Sigmoid colon (tissue), 4 donors: ENCODE data around the gene TRA2A.

ENCODE experiments used
- CTCF ChIP-seq, 4 experiments: fragments of 450-650 bp in 3 of 4; fragments of 200-600 bp in 1 of 4; IDR thresholded peaks; one replicate each; pipeline ENCODE4 v1.5.1; 2016 to 2019; ENCODE audit warnings: antibody characterized with exemption in 4 of 4, mild to moderate bottlenecking in 3 of 4, moderate library complexity in 2 of 4
- POLR2A ChIP-seq, 2 donors: fragments of 450-650 bp; IDR thresholded peaks; one replicate each; pipeline ENCODE4 v1.6.1; 2016; ENCODE audit warnings: antibody characterized with exemption in 2 of 2, mild to moderate bottlenecking in 2 of 2, moderate library complexity in 2 of 2
- POLR2AphosphoS5 ChIP-seq, 4 donors: sonication (generic); formaldehyde crosslinking; IDR thresholded peaks; one replicate each; pipeline ENCODE4 v1.6.1; 2017; ENCODE audit warnings: antibody characterized with exemption in 4 of 4

GRCh38 chr7:23545493-23545892 is 13.7 kb upstream of the TRA2A start:
- no peak for TF ChIP-seq POLR2AphosphoS5 (IDR thresholded peaks at IDR 0.05)
- no peak for TF ChIP-seq POLR2A (IDR thresholded peaks at IDR 0.05)
- no peak for TF ChIP-seq CTCF (IDR thresholded peaks at IDR 0.05)
